Common myeloid progenitor, CD34-positive (primary cell): ENCODE data around the gene FBXO39.
"Not testable (repeated sequence)": the region's sequence is repeated elsewhere in the genome, so short reads cannot be mapped to it uniquely, and the experiment has no call there.

Source experiments
- CTCF ChIA-PET: fragments of 350-600 bp; sonication (Branson Sonifier 250); formaldehyde crosslinking; loops from one replicate; lab custom pipeline; 2021; ENCODE audit warnings: antibody characterized with exemption; lab: Charles Lee
- POLR2A ChIA-PET: fragments of 350-600 bp; sonication (Branson Sonifier 250); formaldehyde crosslinking; loops from one replicate; lab custom pipeline; 2021; ENCODE audit warnings: antibody characterized with exemption; lab: Charles Lee
- DNase-seq, 3 donors: peaks; one replicate each; pipeline versions ENCODE4 v3.0.0 to v3.0.0-alpha.2; 2013
- H3K27ac ChIP-seq, 2 experiments: 1 replicate in 1 of 2; 2 replicates in 1 of 2; pipeline ENCODE4 v1.7.0; 2013; ENCODE audit warnings: inconsistent platforms in 2 of 2, low read length in 2 of 2, mild to moderate bottlenecking in 2 of 2, low read depth in 1 of 2, moderate library complexity in 1 of 2; ENCODE audit not compliant: severe bottlenecking in 2 of 2, insufficient read depth in 1 of 2, poor library complexity in 1 of 2
- H3K27me3 ChIP-seq, 5 experiments: replicated peaks in 2 of 5; 1 replicate in 3 of 5; 2 replicates in 2 of 5; pipeline versions ENCODE4 v1.6.1 to v1.7.0; 2013; ENCODE audit warnings: low read length in 4 of 5, mild to moderate bottlenecking in 2 of 5, moderate library complexity in 2 of 5, inconsistent platforms in 1 of 5; ENCODE audit not compliant: insufficient read depth in 5 of 5, control insufficient read depth in 4 of 5
- H3K36me3 ChIP-seq, 4 experiments: 1 replicate in 2 of 4; 2 replicates in 2 of 4; pipeline versions ENCODE4 v1.6.1 to v1.7.0; 2013; ENCODE audit warnings: low read length in 3 of 4, control low read depth in 1 of 4, mild to moderate bottlenecking in 1 of 4; ENCODE audit not compliant: control insufficient read depth in 4 of 4, insufficient read depth in 4 of 4
- H3K4me1 ChIP-seq, 4 experiments: 1 replicate in 3 of 4; 2 replicates in 1 of 4; pipeline versions ENCODE4 v1.6.1 to v1.7.1; 2013; ENCODE audit warnings: low read length in 3 of 4, mild to moderate bottlenecking in 3 of 4, control low read depth in 1 of 4, inconsistent platforms in 1 of 4, moderate library complexity in 1 of 4; ENCODE audit not compliant: control insufficient read depth in 4 of 4, insufficient read depth in 4 of 4; ENCODE audit errors: control extremely low read depth in 1 of 4
- H3K4me3 ChIP-seq, 7 experiments: 1 replicate in 4 of 7; 2 replicates in 3 of 7; pipeline versions ENCODE4 v1.5.1 to v1.7.0; 2013; ENCODE audit warnings: mild to moderate bottlenecking in 7 of 7, low read length in 6 of 7, moderate library complexity in 6 of 7, inconsistent platforms in 2 of 7, low read depth in 2 of 7, control low read depth in 1 of 7; ENCODE audit not compliant: insufficient read depth in 4 of 7, control insufficient read depth in 1 of 7; ENCODE audit errors: extremely low read depth in 1 of 7
- H3K9me3 ChIP-seq, 5 experiments: 1 replicate in 4 of 5; 2 replicates in 1 of 5; pipeline versions ENCODE4 v1.6.1 to v1.7.1; 2013; ENCODE audit warnings: low read length in 4 of 5, mild to moderate bottlenecking in 2 of 5, inconsistent platforms in 1 of 5, low read depth in 1 of 5, moderate library complexity in 1 of 5; ENCODE audit not compliant: control insufficient read depth in 4 of 5, insufficient read depth in 2 of 5; ENCODE audit errors: control extremely low read depth in 1 of 5
- WGBS: methylation state at CpG from one replicate; pipeline ENCODE4 v1.1.5; 2013; ENCODE audit not compliant: insufficient coverage; 5-methylcytosine and 5-hydroxymethylcytosine counted together

FBXO39 gene

DNA sequence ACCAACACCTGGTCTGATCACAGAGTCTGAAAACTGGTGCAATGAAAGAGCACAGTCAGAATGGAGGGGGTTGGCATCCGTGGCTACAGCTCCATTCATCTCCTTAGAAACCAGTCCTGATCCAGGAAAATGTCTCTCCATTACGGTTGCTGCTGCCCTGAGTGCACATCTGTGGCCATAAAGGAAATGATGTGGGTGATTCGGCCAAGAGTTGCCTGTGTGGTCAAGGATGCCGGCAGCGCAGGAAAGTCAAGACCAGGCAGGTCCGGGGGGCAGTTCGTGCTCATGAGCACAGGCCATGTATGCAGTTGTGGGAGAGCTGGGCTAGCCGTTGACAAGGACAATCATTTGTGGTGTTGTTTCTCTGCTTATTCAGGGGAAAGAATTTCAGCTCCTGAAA is 14.2 kb upstream of the FBXO39 start:
- H3K27me3 ChIP-seq = no peaks in the 10 kb centered on the region
- CTCF ChIA-PET = no interaction called here
- H3K4me1 ChIP-seq = peaks cover 0 to 15% (median 8%) of the 10 kb centered on the region in 4 experiments
- peaks cover 3 to 15% (median 8%) of the 10 kb centered on the region in 5 experiments for H3K9me3 ChIP-seq
- H3K4me3 ChIP-seq = no peak overlapping the region
- POLR2A ChIA-PET = no interaction called here
- H3K36me3 ChIP-seq = peaks cover 16 to 81% (median 41%) of the 10 kb centered on the region in 4 experiments
- 100% methylated on average over 7 of the region's 8 CpGs for WGBS
- H3K27ac ChIP-seq = no peak overlapping the region
- DNase-seq = no peak

DNA sequence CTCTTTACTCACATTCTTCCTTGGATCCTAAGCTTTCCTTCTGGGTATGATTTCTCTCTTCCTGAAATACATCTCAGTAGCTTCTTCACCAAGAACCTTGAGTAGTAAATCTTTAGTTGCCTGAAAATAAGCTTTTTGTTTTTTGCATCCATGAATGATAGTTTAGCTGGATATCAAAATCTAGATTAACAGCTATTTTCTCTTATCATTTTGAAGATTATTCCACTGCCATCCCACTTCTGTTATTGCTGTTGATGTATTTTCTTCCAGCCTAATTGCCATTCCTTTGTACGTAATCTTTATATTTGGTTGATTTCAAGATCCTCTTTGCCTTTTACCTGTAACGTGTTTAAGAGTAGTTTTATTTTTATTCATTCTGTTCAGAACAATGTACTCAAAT is 7.6 kb upstream of the FBXO39 start:
- Histone ChIP-seq H3K27me3 (no peaks in the 10 kb centered on the region), H3K9me3 (peaks cover 15 to 60% (median 34%) of the 10 kb centered on the region in 5 experiments), H3K36me3 (peaks cover 57 to 99% (median 71%) of the 10 kb centered on the region in 4 experiments), H3K27ac (no peak overlapping the region), H3K4me1 (no peaks in the 10 kb centered on the region), H3K4me3 (peak overlapping the region in 1 of 7 experiments; percentile 30)
- no CpG with 5 or more reads among the region's 2 CpGs for WGBS
- ChIA-PET POLR2A (no interaction called here), CTCF (interaction anchor here (0.7 kb wide), 1 partner anchor 62 kb away, joined by 3 read pairs; no protein-coding TSS in a partner anchor)
- DNase-seq = peak in 1 of 3 donors; percentile 10

DNA sequence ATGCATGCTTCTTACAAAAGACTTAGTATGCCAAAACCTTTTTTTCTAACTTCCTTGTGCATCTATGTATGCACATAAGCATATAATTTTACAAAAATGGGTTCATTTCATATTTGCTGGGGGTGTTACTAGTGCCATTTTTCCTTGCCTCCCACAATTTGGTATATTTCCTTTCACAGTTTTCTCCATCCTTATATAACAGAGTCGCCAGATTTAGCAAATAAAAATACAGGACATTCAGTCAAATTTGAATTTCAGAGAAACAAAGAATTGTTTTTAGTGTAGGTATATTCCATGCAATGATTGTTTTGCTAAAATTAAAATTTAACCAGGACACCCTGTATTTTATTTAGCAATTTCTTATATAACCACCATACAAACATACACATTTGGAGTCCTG is 4.0 kb upstream of the FBXO39 start:
- Histone ChIP-seq H3K36me3 (peaks cover 42 to 78% (median 50%) of the 10 kb centered on the region in 4 experiments), H3K27me3 (peaks cover 3 to 25% (median 13%) of the 10 kb centered on the region in 5 experiments), H3K4me1 (peaks cover 0 to 9% (median 4%) of the 10 kb centered on the region in 4 experiments), H3K9me3 (peaks cover 8 to 59% (median 39%) of the 10 kb centered on the region in 5 experiments), H3K27ac (no peak overlapping the region), H3K4me3 (no peak overlapping the region)
- POLR2A ChIA-PET = no interaction called here
- CTCF ChIA-PET = interaction anchor here (0.9 kb wide), 1 partner anchor 105 kb away, joined by 3 read pairs; no protein-coding TSS in a partner anchor
- no CpG with 5 or more reads among the region's 1 CpG for WGBS
- no peak for DNase-seq

DNA sequence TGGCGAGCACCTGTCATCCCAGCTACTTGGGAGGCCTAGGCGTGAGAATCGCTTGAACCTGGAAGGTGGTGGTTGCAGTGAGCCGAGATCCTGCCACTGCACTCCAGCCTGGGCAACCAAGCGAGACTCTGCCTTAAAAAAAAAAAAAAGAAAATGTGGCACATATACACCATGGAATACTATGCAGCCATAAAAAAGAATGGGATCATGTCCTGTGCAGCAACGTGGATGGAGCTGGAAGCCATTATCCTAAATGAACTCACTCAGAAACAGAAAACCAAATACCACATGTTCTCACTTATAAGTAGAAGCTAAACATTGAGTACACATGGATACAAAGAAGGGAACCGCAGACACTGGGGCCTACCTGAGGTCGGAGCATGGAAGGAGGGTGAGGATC is 1.1 kb upstream of the FBXO39 start:
- Histone ChIP-seq H3K27me3 (peaks cover 5 to 45% (median 15%) of the 10 kb centered on the region in 5 experiments), H3K9me3 (peaks cover 3 to 33% (median 19%) of the 10 kb centered on the region in 5 experiments), H3K36me3 (peaks cover 26 to 50% (median 30%) of the 10 kb centered on the region in 4 experiments)
- H3K4me3 ChIP-seq, DNase-seq, H3K27ac ChIP-seq, POLR2A ChIA-PET, H3K4me1 ChIP-seq: not testable (repeated sequence)
- CTCF ChIA-PET = interaction anchor here (0.7 kb wide), 1 partner anchor 118 kb away, joined by 3 read pairs; no protein-coding TSS in a partner anchor
- WGBS = 94% methylated on average over 5 of the region's 8 CpGs

DNA sequence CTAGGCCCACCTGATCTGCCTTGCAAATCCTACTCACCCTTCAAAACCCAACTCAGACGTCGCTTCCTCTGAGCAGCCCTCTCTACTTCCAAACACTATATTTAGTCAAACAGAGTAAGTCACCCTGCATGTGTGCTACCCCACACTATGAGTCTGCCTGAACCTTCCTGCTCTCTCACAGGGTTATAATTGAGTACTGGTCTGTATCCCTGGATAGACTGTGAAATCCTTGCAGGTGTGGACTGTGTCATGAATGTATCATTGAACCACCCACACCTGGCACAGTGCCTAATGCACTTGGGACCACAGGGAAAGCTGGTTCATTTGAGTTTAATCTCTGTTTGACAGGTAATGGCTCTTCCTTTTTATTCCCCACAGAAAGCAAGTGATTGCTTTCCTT is 3.4 kb downstream of the FBXO39 start:
- ChIA-PET CTCF (interaction anchor here (1.3 to 2.3 kb wide), 3 partner anchors 11 to 354 kb away, joined by 3 to 6 read pairs (median 4); no protein-coding TSS in a partner anchor), POLR2A (interaction anchor here (0.6 kb wide), 1 partner anchor 22 kb away, joined by 3 read pairs; no protein-coding TSS in a partner anchor)
- 72% methylated on average over 2 of the region's 2 CpGs for WGBS
- peaks cover 5 to 73% (median 17%) of the 10 kb centered on the region in 5 experiments for H3K27me3 ChIP-seq
- DNase-seq = no peak
- H3K27ac ChIP-seq = no peak overlapping the region
- H3K9me3 ChIP-seq = peaks cover 0 to 9% (median 8%) of the 10 kb centered on the region in 5 experiments
- peaks cover 0 to 4% (median 0%) of the 10 kb centered on the region in 4 experiments for H3K36me3 ChIP-seq
- no peak overlapping the region for H3K4me3 ChIP-seq
- H3K4me1 ChIP-seq = peaks cover 0 to 21% (median 14%) of the 10 kb centered on the region in 4 experiments

GRCh38 chr17:6780001-6780400 is 4.0 kb downstream of the FBXO39 start:
- POLR2A ChIA-PET = no interaction called here
- H3K4me3 ChIP-seq = no peak overlapping the region

DNA sequence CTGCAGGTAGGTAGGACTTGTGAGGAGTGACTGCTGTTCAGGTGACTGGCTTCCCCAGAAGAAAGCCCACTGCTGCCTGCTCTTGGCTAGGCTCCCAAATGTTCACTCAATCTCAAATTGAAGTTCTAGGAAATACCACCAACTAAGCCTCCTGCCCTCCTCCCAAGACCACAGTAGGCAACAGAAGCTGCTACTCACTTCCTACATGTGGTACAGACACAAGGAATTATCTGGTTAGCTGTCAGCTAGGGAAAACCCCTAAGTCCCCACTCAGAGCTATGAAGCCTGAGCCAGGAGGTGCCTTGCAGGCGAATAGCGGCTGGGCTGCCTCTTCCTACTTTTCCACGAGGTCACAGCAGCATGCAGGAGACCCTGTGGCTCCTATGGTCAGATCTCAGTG is 4.9 kb downstream of the FBXO39 start:
- H3K36me3 ChIP-seq = no peaks in the 10 kb centered on the region
- H3K27ac ChIP-seq = no peak overlapping the region
- H3K4me1 ChIP-seq = peaks cover 0 to 19% (median 12%) of the 10 kb centered on the region in 4 experiments
- ChIA-PET POLR2A (interaction anchor here (1.3 kb wide), 1 partner anchor 9 kb away, joined by 4 read pairs; no protein-coding TSS in a partner anchor), CTCF (interaction anchor here (0.9 to 2.3 kb wide), 2 partner anchors 9 to 16 kb away, joined by 3 to 6 read pairs; no protein-coding TSS in a partner anchor)
- H3K27me3 ChIP-seq = peaks cover 5 to 69% (median 15%) of the 10 kb centered on the region in 5 experiments
- whole genome bisulfite sequencing = 0% methylated on average over 2 of the region's 3 CpGs
- peaks cover 0 to 4% (median 0%) of the 10 kb centered on the region in 5 experiments for H3K9me3 ChIP-seq
- DNase-seq = peak; percentile 25 to 80 (median 75)
- no peak overlapping the region for H3K4me3 ChIP-seq

More at GRCh38 chr17:6780001-6780400, 4.0 kb downstream of the FBXO39 start:
- Histone ChIP-seq H3K4me1 (peaks cover 0 to 21% (median 14%) of the 10 kb centered on the region in 4 experiments), H3K27ac (no peak overlapping the region), H3K27me3 (peaks cover 5 to 71% (median 17%) of the 10 kb centered on the region in 5 experiments), H3K36me3 (no peaks in the 10 kb centered on the region), H3K9me3 (peaks cover 0 to 4% (median 2%) of the 10 kb centered on the region in 5 experiments)
- WGBS = 92% methylated on average over 7 of the region's 8 CpGs
- DNase-seq = no peak
- CTCF ChIA-PET = interaction anchor here (0.7 to 2.3 kb wide), 5 partner anchors 10 to 1337 kb away, joined by 3 to 6 read pairs (median 3); no protein-coding TSS in a partner anchor
